Activated CD4-positive, alpha-beta T cell treated with anti-CD3 and anti-CD28 coated beads for 1 hour (primary cell): ENCODE measurements around the gene BTN2A1.
A peak's percentile ranks its signal among the peaks of the same experiment; 100 is the strongest.

Source experiments
- DNase-seq: peaks from one replicate; pipeline ENCODE4 v3.0.0-alpha.2; 2020

The BTN2A1 gene

DNA sequence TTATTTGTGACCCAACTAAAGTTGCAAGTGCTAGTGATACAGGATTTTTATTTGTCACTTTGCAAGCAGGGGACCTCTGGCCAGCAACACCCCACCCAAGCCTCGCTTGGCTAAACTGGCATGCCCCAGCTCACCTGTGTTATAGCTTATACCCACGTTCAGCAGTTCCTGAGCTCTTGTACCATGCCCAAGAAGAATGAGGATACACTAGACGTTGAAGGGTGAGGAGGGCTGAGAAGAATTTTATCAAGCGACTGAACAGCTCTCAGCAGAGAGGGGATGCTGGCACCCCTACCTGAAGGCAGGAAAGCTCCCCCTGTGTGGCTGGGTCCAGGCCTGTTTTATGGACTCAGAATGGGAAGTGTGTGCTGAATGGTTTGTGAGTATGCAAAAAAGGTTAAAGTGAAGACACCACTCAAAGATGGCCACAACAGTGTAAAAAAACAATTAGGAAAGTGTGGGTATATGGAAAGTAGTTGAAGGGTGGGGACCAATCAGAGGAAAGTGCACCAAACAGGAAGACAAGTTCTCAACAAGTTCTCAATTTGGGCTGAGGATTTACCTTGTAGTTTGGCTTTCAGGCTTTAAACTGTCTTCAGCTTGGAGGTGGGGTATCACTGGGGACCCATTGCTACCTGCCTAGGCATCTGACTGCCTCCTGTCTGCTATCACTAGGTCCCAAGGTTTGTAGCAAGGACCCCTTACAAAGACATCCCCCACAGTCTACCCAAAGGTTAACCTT lies 15.0 kb downstream of the BTN2A1 start:
- DNase-seq, result no peak

DNA sequence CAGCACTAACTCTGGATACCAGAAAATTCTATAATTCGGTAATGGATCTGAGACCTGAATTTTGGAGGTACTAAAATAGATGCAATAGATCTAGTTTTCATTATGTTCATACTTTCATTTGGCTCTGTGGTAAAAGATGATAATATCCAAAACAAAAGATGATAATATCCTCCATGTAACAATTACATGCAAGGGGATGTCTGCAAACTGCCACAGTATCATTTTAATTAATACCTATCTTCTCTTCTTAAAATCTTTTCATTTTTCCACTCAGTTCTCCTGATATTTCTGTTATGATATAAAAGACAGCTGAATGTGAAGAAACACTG lies 15.6 kb downstream of the BTN2A1 start:
- DNase-seq, result no peak

DNA sequence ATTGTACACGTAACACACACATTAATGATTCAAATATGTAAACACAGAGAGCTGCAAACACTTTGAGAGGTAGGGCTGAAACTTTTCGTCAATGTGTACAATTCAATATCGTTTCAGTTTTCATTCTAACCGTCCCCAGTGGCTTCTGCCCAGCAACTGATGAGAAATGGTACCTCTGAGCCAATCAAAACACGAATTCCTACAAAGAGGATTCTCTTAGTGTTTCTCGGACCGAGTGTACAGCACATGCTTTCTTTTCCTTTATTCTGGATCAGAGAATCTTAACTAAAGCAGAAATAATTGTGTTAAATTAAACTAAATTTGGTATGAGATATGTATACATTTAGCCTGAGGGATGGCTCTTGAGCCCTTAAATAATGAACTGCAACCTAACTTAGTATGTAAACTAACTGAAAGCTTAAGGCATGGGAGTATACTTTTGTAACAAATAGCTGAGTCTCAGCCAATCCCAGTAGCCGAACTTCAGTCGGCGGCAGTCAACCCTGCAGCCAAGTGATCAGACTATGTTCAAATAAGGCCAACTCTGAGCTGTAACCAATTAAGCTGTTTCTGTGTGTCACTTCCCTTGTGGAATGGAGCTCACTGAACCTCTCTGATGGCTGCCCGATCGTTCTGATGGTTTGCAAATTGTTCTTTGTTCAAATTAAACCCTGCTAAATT lies 16.1 kb downstream of the BTN2A1 start:
- DNase-seq, result peak; percentile 71

DNA sequence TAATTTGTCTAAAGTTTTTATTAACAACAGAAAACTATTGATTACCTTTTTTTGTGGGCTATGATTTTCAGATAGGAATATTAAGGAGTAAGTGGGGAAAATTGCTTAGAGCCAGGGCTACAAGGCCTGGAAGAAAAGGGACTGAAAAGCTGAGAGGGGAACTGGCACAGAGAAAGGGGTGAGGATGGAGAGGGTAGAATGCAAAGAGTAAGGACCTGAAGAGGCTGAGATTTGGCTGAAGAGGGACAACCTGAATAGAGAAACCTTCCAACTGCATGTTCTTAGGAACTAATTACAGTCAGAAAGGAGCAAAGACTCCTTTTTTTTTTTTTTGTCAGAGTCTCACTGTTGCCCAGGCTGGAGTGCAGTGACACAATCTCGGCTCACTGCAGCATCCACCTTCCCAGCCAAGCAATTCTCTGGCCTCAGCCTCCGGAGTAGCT lies 16.7 kb downstream of the BTN2A1 start:
- no peak for DNase-seq

DNA sequence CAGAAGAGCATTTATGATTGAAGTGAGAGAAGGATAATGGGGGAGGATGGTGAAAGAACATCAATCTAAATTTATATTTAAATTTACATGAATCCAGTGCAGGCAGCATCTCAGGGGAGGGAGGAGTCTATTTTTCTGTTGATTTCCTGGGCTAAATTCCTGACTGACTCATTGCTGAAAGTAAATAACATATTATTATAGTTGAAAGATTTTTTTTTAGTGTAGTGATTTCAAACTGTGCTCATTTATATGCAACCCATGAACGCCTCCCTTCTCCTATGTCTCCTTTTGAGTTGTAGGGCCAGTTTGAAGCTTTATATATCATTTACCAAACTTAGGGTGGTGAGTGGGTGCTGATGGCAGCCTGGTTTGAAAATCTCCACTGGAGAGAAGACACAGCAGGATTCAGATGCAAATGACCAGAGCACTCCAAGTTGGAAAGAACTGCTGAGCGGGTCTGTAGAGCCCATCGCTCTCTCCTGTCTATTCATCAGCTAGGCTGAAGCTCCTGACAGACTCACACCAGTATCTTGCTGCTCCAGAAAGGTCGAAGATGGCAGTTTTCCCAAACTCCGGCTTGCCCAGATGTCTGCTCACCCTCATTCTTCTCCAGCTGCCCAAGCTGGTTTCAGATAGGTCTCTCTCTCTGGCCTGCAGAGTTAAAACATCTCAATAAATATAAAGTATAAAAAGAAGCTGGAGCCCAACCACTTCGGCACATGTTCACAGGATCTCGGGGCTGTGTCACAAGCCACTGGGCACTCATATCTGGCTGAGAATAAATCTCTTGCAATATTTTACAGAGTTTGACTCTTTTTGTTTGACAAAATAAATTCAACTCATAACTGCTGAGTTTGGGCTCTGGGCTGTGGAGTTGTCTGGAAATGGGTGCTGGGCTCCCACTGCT lies 18.3 kb downstream of the BTN2A1 start:
- no peak for DNase-seq

DNA sequence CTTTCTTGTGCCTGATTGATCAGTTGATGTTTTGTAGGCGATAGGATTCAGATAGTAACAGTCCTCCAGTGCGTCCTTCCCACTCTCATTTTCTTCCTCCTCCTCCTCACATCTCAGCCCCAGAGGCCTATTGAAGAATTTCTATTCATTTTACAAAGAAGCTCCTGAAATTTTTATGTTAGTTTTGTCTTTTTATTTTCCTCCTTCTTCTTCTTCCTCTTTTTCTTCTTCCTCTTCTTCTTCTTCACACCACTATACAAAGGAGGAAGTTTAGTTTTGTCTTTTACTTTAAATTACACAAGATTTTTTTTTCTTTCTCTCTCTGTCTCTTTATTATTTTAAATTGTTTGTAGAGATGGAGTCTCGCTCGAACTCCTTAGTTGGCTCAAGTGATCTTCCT lies 19.1 kb downstream of the BTN2A1 start:
- no peak for DNase-seq

DNA sequence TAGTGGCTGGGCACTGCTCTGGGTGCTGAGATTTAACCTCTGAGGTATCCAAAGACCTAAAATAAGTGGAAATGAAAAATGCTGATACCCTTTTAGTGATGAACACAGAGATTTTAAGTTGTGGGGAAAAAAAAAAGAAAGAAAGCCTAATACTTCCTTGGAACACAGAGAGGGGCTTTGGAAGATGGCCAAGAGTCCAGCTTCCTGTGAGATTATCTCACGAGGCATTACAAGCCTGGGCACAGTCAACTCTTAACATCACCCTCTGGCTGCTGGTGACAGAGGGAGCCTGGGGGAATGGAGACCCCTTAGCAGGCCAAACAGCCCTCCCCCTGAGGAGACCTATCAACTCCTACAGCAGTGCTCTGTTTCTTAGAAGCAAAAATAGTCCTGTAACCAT lies 19.7 kb downstream of the BTN2A1 start:
- no peak for DNase-seq

DNA sequence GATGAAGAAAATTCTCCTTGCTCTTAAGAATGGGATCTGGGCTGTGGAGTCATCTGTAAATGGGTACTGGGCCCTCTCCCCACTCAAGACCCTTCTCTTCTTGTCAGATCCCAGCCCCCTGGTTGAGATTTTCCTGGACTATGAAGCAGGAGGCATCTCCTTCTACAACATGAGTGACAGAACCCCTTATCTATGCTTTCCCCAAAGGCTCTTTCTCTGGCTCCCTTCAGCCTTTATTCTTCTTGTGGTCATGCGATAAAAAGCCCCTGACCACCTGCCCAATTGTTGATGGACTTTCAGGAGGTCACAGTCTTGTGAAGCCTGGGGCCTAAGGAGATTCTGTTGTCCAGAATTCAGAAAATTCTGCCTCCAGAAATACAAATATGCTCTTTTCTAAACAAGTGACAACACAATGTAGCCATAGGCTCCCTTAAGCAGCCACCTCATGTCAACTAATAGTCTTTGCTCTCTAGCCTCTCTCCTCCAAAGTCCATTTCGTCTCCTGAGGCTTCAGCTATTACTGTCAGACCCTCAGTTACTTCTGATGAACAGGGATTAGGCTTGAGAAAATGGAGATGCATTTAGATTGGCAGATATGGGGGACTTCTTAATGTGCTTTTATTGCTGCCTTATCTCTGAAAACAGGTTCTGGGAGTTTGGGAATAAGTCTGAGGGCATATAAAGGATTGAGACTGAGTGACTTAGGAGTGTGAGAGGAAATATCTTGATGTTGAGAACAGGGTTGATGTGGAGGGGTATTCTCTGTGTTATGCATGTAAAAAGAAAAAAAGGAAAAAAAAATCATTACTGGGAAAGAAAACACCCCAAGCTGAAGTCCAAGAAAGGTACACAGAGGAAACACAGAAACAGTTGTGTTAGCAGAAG lies 20.6 kb downstream of the BTN2A1 start:
- DNase-seq, result no peak

DNA sequence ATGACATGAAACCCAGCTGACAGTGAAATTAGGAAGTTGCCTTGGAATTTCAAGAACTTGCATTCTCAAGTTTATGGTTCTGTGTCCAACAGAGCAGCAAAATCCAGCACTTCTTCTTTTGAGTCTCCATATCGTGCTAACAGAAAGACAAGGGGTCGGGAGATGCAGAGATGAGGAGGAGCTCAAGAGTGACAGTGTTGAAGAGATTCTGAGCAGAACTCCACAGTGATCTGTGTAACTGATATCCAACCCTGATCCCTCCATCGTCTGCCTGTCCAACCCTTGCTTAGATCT lies 21.2 kb downstream of the BTN2A1 start:
- DNase-seq, result no peak

DNA sequence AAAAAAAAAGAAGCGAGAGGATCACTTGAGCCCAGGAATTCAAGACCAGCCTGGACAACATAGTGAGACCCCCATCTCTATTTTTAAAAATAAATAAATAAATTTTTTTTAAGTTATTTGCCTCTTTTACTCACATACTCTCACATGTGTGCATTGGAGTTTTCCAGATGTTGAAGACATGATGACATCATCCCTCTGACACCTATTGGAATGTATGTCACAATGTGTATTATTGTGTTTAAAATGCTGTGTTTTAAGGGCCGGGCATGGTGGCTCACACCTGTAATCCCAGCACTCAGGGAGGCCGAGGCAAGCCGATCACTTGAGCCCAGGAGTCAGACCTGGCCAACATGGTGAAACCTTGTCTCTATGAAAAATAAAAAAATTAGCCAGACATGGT lies 24.6 kb downstream of the BTN2A1 start:
- DNase-seq, result no peak

DNA sequence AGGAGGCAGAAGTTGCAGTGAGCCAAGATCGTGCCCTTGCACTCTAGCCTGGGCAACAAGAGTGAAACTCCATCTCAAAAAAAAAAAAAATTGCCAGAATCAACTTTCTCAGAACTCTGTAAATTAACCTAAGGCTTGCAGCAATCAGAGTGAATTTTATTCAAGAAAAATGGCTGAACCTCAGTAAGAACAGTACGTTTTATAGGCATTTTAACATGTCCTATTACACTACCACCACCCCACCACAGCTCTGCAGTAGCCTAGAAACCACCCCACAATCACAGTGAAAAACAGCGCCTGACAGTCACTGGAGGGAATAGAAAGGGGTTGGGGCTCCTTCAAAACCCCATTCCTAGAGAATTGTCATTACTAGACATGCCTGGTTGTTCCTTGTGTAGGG lies 26.0 kb downstream of the BTN2A1 start:
- no peak for DNase-seq

DNA sequence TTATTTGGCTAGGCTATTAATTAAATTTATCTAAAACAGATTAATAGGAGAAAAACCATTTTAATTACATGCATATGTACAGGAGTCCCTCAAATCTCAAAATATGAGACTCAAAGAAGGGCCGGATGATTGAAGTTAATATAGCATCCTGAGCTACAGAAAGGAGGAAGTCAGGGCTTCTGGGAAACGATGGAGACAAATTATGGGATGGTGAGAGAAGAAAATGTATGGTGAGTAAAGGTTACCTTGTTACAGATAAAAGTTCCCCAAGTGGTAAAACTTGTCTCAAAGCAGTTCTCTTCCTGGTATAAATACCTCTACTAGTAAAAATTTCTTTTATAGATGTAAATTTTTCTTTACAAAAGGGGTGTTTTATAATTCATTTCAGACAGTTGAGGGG lies 26.4 kb downstream of the BTN2A1 start:
- no peak for DNase-seq

DNA sequence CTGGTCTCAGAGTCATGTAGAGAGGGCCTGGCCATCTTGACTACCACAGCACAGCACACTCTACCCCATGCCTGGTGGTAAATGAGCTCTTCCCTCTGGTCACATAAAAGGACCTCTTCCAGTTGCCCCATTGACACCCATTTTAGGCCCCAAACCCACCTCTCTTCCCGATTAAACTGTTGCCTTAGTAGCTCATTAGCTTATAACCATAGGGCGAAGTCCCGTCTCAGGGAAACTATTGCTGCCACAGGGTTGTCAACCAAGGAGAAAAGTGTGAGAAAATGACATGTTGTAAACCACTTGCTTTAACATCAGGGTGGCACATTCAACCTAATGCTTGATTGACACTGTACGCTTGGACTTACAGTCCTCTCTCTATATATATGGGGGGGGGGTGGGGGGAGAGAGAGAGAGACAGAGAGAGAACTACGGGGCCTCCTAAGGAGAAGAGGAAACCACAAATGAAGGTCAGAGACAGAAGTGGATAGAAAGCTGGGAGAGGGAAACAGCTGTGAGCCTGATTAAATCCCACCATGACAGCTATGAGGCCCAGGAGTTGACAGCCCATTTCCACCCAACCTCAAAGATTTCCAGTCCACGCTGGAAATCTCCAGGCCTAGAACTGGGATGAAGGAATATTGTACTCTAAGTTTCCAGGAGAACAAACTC lies 27.5 kb downstream of the BTN2A1 start:
- no peak for DNase-seq

DNA sequence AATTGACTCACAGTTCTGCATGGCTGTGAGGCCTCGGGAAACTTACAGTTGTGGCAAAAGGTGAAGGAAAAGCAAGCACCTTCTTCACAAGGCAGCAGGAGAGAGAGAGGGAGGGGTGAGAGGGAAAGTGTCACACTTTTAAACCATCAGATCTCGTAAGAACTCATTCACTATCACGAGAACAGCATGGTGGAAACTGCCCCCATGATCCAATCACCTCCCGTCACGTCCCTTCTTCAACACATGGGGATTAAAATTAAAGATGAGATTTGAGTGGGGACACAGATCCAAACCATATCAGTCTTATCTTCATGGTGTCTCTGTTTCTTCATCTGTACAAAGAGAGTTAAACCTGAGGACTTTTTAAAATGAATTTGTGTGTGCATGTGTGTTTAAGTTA lies 28.6 kb downstream of the BTN2A1 start:
- no peak for DNase-seq

DNA sequence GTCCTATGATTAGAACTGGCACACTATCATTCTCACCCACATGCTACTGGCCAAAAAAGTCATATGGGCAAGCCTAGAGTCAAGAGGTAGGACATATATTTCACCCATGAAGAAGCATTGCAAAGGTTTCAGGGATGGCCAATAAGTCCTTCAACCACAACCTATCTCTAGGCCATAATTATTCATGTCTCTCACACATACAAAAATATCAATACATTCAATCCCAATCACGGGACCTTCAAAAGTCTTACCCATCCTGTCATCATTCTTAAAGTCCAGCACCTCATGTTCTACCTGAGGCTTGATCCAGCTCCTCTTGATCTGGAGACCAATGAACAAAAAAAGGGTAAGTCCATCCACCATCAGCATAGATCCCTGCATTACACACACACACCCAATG lies 29.7 kb downstream of the BTN2A1 start:
- no peak for DNase-seq

DNA sequence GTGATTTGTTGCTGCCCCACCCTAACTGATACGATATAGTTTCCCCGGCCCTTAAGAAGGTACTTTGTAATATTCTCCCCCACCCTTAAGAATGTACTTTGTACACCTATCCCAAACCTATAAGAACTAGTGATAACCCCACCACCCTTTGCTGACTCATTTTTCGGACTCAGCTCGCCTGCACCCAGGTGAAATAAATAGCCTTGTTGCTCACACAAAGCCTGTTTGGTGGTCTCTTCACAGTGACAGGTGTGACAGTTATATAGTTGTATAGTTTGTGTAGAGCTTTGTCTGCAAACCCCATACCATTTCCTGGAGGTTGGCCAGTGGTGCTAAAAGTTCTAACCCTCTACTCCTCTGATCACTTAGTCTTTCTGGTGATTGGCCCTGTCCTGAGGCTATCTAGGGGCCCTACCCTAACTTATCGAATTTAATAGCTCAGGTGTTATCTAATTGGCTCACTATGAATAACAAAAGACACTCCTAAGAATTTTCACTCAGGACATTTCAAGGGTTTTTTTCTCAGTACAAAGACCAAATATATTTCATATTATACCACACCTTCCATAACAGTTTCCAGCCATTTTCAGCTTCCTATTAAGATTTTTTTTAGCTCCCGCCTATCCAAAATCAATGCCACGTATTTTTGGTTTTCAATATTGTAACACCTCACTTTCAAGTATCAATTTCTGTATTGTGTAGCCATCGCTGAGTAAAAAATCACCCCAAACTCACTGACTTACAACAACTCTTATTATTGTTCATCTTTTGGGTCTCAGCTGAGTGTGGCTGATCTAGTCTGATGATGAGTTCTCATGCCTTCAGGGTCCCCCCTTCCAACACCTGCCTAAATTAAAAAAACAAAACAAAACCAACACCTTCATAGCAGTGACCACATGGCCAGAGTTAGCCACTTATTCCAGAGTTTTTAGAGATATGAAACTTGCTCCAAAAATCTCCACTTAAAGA lies 32.5 kb downstream of the BTN2A1 start:
- no peak for DNase-seq

DNA sequence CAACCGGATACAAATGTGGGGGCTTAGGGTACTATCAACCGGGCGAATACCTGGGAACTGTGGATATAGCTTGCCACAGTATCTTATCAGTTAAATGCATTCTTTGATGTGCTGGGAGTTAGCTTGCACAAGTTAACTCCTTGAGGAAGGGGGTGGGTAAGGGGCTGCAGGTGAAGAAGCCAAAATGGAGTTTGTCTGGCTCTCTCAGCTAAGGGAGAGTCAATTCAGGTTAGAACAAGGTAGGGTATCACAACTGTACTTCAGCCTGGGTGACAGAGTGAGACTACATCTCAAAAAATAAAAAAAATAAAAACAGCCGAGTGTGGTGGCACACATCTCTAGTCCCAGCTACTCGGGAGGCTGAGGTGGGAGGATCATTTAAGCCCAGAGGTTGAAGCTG lies 33.8 kb downstream of the BTN2A1 start:
- DNase-seq, result no peak

DNA sequence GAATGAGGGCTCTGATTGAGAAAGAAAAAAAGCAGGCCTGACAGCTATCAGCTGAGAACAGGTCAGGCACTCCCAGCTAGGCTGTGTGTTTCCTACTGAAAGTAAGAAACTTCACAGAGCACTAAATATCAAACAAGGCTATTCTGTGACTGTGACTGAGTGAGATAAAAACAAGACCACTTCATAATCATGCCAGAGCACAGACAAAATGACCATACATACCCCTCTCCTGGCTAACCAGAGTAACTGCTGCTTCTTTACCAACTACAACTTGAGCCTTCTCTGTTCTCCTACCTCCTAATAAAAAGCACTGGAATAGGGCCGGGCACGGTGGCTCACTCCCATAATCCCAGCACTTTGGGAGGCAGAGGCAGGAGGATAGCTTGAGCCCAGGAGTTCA lies 35.5 kb downstream of the BTN2A1 start:
- no peak for DNase-seq

DNA sequence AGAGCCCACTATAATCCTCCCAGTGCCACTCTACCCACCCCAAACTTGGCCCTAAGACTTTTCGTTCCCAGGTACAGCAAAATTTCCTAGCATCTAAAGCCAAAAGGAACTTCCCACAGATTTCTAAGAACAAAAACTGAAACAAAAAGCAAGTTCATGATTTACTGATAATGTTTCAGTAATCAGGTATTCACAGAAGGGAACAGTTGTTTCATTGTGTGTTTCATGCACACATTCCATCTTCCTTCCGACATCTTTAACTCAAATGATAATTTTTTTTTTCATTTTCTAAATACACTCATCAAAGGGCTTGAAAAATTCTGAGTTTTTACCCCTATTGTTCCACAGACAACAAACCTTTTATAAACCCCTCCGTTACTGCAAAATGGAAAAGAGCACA lies 36.4 kb downstream of the BTN2A1 start:
- no peak for DNase-seq

DNA sequence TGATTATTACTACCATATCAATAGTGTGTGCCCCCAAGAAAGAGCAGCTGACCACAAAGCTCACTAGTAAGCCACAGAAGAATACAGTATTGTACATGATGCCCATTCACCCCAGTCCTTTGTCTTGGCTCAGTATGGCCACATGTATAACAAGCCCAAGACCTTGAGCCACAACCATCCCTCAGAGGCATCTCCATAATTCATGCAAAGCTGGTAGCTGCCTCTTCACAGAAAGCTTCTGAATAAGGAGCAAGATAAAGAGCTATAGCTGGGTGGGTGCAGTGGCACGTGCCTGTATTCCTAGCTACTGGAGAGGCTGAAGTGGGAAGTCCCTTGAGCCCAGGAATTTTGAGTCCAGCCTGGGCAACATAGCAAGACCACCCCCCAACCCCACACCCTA lies 37.5 kb downstream of the BTN2A1 start:
- no peak for DNase-seq

DNA sequence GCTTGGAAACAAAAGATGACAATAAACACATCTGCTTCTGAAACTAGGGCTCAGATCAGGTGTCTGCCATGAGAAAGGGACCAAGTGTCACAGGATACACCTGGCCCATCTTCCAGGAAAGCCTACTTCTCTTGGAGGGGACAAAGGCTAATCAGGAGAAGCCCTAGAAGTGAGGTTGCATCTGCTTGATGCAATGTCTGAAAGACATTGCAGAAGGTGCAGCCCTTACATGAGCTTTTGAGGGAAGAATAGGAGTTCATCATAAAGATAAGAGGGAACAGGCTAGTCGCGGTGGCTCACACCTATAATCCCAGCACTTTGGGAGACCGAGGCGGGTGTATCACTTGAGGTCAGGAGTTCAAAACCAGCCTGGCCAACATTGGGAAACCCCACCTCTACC lies 39.9 kb downstream of the BTN2A1 start:
- DNase-seq, result no peak
